ENCODE results near the gene PLEKHM2.
"Not testable (repeated sequence)": the region's sequence is repeated elsewhere in the genome, so short reads cannot be mapped to it uniquely, and the experiment has no call there.

PLEKHM2 gene

GRCh38 chr1:15676010-15676409 is 8.1 kb upstream of the PLEKHM2 start:
- DNase-seq (ENCODE audit: low read depth): no peak

GRCh38 chr1:15676688-15677661 is 7.1 kb upstream of the PLEKHM2 start:
- DNase-seq (ENCODE audit: low read depth): no peak

GRCh38 chr1:15678578-15678977 is 5.5 kb upstream of the PLEKHM2 start:
- DNase-seq (ENCODE audit: low read depth): no peak

- DNase-seq (ENCODE audit: low read depth): no peak
Observed at GRCh38 chr1:15680131-15680530, 4.0 kb upstream of the PLEKHM2 start.

GRCh38 chr1:15680561-15681348 is 3.4 kb upstream of the PLEKHM2 start:
- DNase-seq (ENCODE audit: low read depth): no peak

DNA sequence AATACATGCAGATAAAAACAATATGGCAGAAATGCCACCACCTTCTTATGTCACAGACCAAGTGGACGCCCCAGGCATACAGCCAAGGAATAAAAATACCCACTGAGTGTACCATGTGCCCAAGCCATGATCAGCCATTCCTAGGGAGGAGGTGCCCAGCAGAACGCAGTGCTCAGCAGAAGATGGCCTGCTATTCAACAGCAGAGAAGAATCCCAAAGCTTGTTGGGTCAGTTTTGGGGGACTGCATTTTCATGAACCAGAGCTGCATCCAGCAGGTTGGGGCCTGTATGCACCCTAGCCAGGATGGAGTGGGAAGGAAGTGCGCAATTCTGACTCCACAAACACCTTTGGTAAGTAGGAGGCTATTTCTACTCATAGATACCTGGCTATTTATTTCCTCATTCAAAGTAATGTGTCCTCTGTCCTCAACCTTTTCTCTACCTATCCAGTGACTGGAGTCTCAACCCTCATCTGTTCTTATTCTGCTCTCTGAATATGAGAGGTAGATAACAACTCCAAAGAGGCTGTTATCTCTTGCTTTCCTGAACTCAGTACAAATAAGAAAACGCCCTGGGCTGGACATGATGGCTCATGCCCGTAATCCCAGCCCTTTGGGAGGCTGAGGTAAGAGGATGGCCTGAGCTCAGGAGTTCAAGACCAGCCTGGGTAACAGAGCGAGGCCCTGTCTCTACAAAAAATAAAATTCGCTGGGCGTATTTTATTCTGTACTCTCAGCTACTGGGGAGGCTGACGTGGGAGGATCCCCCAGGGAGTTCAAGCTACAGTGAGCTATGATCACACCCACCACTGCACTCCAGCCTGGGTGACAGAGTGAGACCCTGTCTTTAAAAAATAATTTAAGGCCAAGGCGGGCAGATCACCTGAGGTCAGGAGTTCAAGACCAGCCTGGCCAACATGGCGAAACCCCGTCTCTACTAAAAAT is 2.5 kb upstream of the PLEKHM2 start:
- no peak for DNase-seq (ENCODE audit: low read depth)

GRCh38 chr1:15682936-15683341 is 1.2 kb upstream of the PLEKHM2 start:
- DNase-seq (ENCODE audit: low read depth): no peak

DNA sequence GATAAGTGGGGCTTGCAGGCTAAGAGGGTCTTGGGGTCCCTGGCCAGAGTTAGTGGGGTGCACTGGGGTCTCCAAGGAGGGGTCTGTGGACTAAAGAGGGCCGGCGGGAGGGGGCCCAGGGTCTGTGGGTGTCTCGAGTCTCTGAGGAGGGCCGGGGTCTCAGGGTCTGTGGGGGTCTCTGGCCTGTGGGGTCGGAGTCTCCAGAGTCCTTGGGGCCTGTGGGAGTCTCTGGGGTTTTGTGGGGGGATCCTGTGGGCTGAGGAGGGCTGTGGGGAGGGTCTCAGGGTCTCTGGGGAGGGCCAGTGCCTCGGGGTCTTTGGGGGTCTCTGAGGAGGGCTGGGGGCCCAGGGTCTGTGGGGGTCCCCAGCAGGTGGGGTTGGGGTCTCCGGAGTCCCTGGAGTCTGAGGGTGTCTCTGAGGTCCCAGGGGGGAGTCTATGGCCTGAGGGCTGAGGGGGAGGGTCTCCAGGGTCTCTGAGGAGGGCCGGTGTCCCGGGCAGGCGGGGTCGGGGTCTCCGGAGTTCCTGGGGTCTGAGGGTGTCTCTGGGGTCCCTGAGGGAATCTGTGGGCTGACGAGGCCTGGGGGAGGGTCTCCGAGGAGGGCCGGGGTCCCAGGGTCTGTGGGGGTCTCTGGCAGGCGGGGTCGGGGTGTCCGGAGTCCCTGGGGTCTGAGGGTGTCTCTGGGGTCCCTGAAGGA is 628 bp upstream of the PLEKHM2 start:
- no peak for DNase-seq (ENCODE audit: low read depth)

GRCh38 chr1:15684468-15685291 is 560 bp downstream of the PLEKHM2 start:
- no peak for DNase-seq (ENCODE audit: low read depth)

GRCh38 chr1:15685820-15686219 is 1.7 kb downstream of the PLEKHM2 start:
- no peak for DNase-seq (ENCODE audit: low read depth)

DNA sequence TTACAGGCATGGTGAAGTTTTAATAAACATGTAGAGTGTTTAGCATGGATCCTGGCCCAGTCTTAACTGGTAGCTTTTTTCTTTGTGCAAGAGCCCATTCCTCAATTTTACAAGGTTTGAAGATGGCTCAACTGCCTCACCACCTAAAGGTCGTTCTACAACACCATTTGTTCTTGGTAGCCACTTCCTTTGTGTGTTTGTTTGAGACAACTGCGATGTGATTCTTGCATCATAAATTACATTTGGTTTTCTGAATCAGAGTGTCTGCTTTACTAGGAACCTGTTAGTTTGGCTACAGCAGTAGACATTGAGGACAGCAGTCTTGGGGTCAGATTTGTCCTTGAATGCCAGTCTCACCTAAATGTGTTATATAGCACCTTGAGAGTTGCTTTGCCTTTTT is 3.3 kb downstream of the PLEKHM2 start:
- no peak for DNase-seq (ENCODE audit: low read depth)

- DNase-seq (ENCODE audit: low read depth): no peak
Observed at GRCh38 chr1:15690317-15690716, 6.2 kb downstream of the PLEKHM2 start.

GRCh38 chr1:15691434-15692032 is 7.4 kb downstream of the PLEKHM2 start:
- no peak for DNase-seq (ENCODE audit: low read depth)

- no peak for DNase-seq (ENCODE audit: low read depth)
Observed at GRCh38 chr1:15692121-15692682, 8.1 kb downstream of the PLEKHM2 start.

DNA sequence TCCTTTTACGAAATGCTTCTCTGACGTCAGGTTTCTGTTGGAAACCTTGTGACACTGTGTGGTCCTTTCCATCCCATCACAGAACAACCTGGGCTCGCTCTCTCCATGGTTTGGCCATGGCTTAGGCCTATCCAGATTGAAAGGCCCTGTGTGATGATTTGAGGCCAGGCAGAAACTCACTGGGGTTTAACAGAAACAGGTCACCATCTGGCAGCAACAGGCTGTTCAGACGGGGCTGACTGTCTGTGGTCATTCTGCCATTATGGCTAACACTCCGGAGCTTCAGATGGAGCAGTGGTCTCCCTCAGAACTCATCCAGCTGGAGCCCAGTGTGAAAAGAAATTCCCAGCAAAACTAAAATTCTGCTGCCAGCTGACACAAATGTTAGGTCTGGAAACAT is 9.3 kb downstream of the PLEKHM2 start:
- DNase-seq (ENCODE audit: low read depth): no peak

GRCh38 chr1:15696956-15697521 is 12.9 kb downstream of the PLEKHM2 start:
- no peak for DNase-seq (ENCODE audit: low read depth)

DNA sequence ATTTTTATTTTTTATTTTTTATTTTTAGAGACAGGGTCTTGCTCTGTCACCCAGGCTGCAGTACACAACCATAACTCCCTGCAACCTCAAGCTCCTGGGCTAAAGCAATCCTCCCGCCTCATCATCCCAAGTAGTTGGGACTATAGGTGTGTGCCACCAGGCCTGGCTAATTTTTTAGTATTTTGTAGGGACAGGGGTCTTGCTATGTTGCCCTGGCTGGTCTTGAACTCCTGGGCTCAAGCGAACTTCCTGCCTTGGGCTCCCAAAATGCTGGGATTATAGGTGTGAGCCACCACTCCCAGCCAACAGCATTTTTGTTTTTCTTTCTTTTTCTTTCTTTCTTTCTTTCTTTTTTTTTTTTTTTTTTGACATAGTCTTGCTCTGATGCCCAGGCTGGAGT is 14.1 kb downstream of the PLEKHM2 start:
- no peak for DNase-seq (ENCODE audit: low read depth)

DNA sequence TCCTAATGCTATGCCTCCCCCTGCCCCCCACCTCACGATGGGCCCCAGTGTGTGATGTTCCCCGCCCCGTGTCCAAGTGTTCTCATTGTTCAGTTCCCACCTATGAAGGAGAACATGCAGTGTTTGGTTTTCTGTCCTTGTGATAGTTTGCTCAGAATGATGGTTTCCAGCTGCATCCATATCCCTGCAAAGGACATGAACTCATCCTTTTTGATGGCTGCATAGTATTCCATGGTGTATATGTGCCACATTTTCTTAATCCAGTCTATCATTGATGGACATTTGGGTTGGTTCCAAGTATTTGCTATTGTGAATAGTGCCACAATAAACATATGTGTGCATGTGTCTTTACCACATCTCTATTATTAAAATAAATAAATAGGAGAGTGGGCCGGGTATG is 15.2 kb downstream of the PLEKHM2 start:
- not testable (repeated sequence) for DNase-seq (ENCODE audit: low read depth)

GRCh38 chr1:15700508-15700907 is 16.4 kb downstream of the PLEKHM2 start:
- no peak for DNase-seq (ENCODE audit: low read depth)
